ENCODE measurements around the gene TMC6. TPM values are rescaled to one million over a fixed set of nuclear protein-coding genes. Genes with fewer than 3 reads are reported as not detected.

The TMC6 gene
- total and polyA plus RNA-seq, 2 of the 13 experiments (the other 11 are each of a cell fraction or from before 2014, with no cell fraction given), result 48.4 to 99.1 TPM

- TF ChIP-seq ZNF850 (CRISPR knock-in tag; conservative IDR thresholded peaks at IDR 0.05) (0 out of 2 replicates have a peak, but pooled peaks have one; percentile 38), MYC (CRISPR knock-in tag; IDR thresholded peaks at IDR 0.05; ENCODE audit: borderline replicate concordance) (peak; percentile 85), ZNF768 (CRISPR knock-in tag; IDR thresholded peaks at IDR 0.05) (peak; percentile 24; the same call in 1 of the 2 replicates), ZFP82 (CRISPR knock-in tag; IDR thresholded peaks at IDR 0.05; ENCODE audit: borderline replicate concordance) (no peak), CENPX (CRISPR knock-in tag; IDR thresholded peaks at IDR 0.05) (no peak), ZNF800 (CRISPR knock-in tag; IDR thresholded peaks at IDR 0.05) (peak; percentile 79; the same call in 1 of the 2 replicates), ZSCAN22 (CRISPR knock-in tag; IDR thresholded peaks at IDR 0.05) (no peak), ETS1 (CRISPR knock-in tag; IDR thresholded peaks at IDR 0.05) (no peak), ZNF703 (CRISPR knock-in tag; IDR thresholded peaks at IDR 0.05; ENCODE audit: borderline replicate concordance) (no peak), MBNL3 (CRISPR knock-in tag; conservative IDR thresholded peaks at IDR 0.05) (no peak), ZBTB1 (CRISPR knock-in tag; IDR thresholded peaks at IDR 0.05; ENCODE audit: borderline replicate concordance) (no peak), KMT2A (CRISPR knock-in tag; IDR thresholded peaks at IDR 0.05) (no peak), ZNF558 (CRISPR knock-in tag; IDR thresholded peaks at IDR 0.05; ENCODE audit: borderline replicate concordance) (0 out of 2 replicates have a peak, but pooled peaks have one; percentile 51), ZNF616 (CRISPR knock-in tag; IDR thresholded peaks at IDR 0.05; ENCODE audit: low read depth) (0 out of 2 replicates have a peak, but pooled peaks have one; percentile 19), ZBTB34 (CRISPR knock-in tag; IDR thresholded peaks at IDR 0.05) (0 out of 2 replicates have a peak, but pooled peaks have one; percentile 47), DMTF1 (CRISPR knock-in tag; IDR thresholded peaks at IDR 0.05) (no peak), ZNF18 (CRISPR knock-in tag; IDR thresholded peaks at IDR 0.05; ENCODE audit: insufficient replicate concordance) (peak; percentile 20)
These were observed 16.4 kb upstream of the TMC6 start (continued) for GRCh38 chr17:78144736-78145641.

Data from HepG2 (cell line).